A673 (cell line): ENCODE results near the gene SFN. TPM values are rescaled to one million over a fixed set of nuclear protein-coding genes. Genes with fewer than 3 reads are reported as not detected.

ENCODE experiments used
- BruUV-seq: library from RNA; stranded (reverse); fragments of 400-500 nt; replicated peaks from 2 replicates; lab custom pipeline; 2021; lab: Mats Ljungman, UMichigan
- CTCF ChIA-PET: fragments of 300-600 bp; sonication (Branson Sonifier 250); formaldehyde crosslinking; loops from one replicate; lab custom pipeline; 2022; ENCODE audit warnings: antibody characterized with exemption; lab: Charles Lee
- POLR2A ChIA-PET: fragments of 300-600 bp; sonication (Branson Sonifier 250); formaldehyde crosslinking; loops from one replicate; lab custom pipeline; 2022; ENCODE audit warnings: antibody characterized with exemption; ENCODE audit not compliant: low non-redundant PET; lab: Charles Lee
- DNase-seq: peaks from one replicate; pipeline ENCODE4 v3.0.0-alpha.2; 2015; ENCODE audit warnings: low spot score
- H3K27ac ChIP-seq: fragments of 200-600 bp; sonication (generic); 2 replicates; pipeline ENCODE4 v1.5.1; 2016; ENCODE audit warnings: mixed run types, low read depth, mild to moderate bottlenecking, mixed read lengths, antibody characterized with exemption, low read length; ENCODE audit not compliant: poor library complexity, severe bottlenecking
- H3K27me3 ChIP-seq: fragments of 200-600 bp; sonication (generic); replicated peaks from 2 replicates; pipeline ENCODE4 v1.6.1; 2017; ENCODE audit warnings: mixed run types, low read depth, mild to moderate bottlenecking, mixed read lengths, antibody characterized with exemption, low read length; ENCODE audit not compliant: insufficient read depth, poor library complexity
- H3K36me3 ChIP-seq: fragments of 200-600 bp; sonication (generic); 2 replicates; pipeline ENCODE4 v1.6.1; 2016; ENCODE audit warnings: mixed run types, mild to moderate bottlenecking, mixed read lengths, antibody characterized with exemption, low read length; ENCODE audit not compliant: insufficient read depth, poor library complexity, severe bottlenecking
- H3K4me1 ChIP-seq: fragments of 200-600 bp; sonication (generic); 2 replicates; pipeline ENCODE4 v1.6.1; 2017; ENCODE audit warnings: mixed run types, mild to moderate bottlenecking, mixed read lengths, antibody characterized with exemption, low read length; ENCODE audit not compliant: insufficient read depth, poor library complexity, severe bottlenecking
- H3K4me3 ChIP-seq: fragments of 200-600 bp; sonication (generic); 2 replicates; pipeline ENCODE4 v1.5.1; 2016; ENCODE audit warnings: low read depth, mixed run types, mild to moderate bottlenecking, mixed read lengths, low read length; ENCODE audit not compliant: poor library complexity, severe bottlenecking
- H3K9me3 ChIP-seq: fragments of 200-600 bp; sonication (generic); 2 replicates; pipeline ENCODE4 v1.6.1; 2016; ENCODE audit warnings: mixed run types, low read depth, mild to moderate bottlenecking, mixed read lengths, antibody characterized with exemption, low read length; ENCODE audit not compliant: poor library complexity, severe bottlenecking
- CTCF ChIP-seq: fragments of 300-800, 200-600 bp; sonication (generic); conservative IDR thresholded peaks from 2 replicates; pipeline ENCODE4 v1.5.1; 2017; ENCODE audit warnings: low read depth, mild to moderate bottlenecking, antibody characterized with exemption, low read length, moderate library complexity, mixed read lengths
- EZH2 ChIP-seq: fragments of 200-600 bp; sonication (generic); IDR thresholded peaks from 2 replicates; pipeline ENCODE4 v1.6.1; 2017; ENCODE audit warnings: borderline replicate concordance, low read depth, mild to moderate bottlenecking, mixed read lengths, antibody characterized with exemption, low read length; ENCODE audit not compliant: poor library complexity, severe bottlenecking
- intact Hi-C: fragments of 100-400 bp; cut with micrococcal nuclease; formaldehyde crosslinking; loops from one replicate; pipeline ENCODE4 v1.10.0; 2022; ENCODE audit not compliant: unreplicated experiment
- total RNA-seq: library from RNA; stranded (reverse); gene quantifications from 2 replicates; pipeline ENCODE4 v1.2.3, GENCODE V29; 2021

SFN gene
- total RNA-seq, 1 experiment from 2014 or later = not detected

GRCh38 chr1:26826261-26827105 is 36.5 kb upstream of the SFN start, which contains the start of gene ZDHHC18:
Gene ZDHHC18, plus strand, starts transcription at chr1:26826688. Its CDS starts 117 bp downstream, at chr1:26826805.
- no TSS peak for BruUV-seq
- H3K4me1 ChIP-seq = peaks cover 5% of the 10 kb centered on the region
- H3K36me3 ChIP-seq = no peaks in the 10 kb centered on the region
- no peaks in the 10 kb centered on the region for H3K27me3 ChIP-seq
- CTCF ChIA-PET = interaction anchor here (0.6 kb wide), 3 partner anchors 39 to 210 kb away, joined by 3 to 4 read pairs (median 4); no protein-coding TSS in a partner anchor
- POLR2A ChIA-PET = no interaction called here
- peak within 1 kb of the TSS; percentile 63 for H3K27ac ChIP-seq
- peak within 1 kb of the TSS; percentile 75 for H3K4me3 ChIP-seq
- intact Hi-C loops = no loop called here
- TF ChIP-seq CTCF = peak; percentile 49
- TF ChIP-seq EZH2 = no peak
- peak; percentile 72 for DNase-seq
- no peaks in the 10 kb centered on the region for H3K9me3 ChIP-seq

- ChIA-PET CTCF (no interaction called here), POLR2A (no interaction called here)
- Histone ChIP-seq H3K9me3 (no peaks in the 10 kb centered on the region), H3K36me3 (peaks cover 3% of the 10 kb centered on the region), H3K4me3 (peak overlapping the region; percentile 75), H3K4me1 (peaks cover 5% of the 10 kb centered on the region), H3K27ac (peak overlapping the region; percentile 63), H3K27me3 (no peaks in the 10 kb centered on the region)
- BruUV-seq = no TSS peak
- TF ChIP-seq EZH2 (no peak), CTCF (no peak)
- intact Hi-C loops = no loop called here
- no peak for DNase-seq
Measured at GRCh38 chr1:26827106-26827604, 35.8 kb upstream of the SFN start.

DNA sequence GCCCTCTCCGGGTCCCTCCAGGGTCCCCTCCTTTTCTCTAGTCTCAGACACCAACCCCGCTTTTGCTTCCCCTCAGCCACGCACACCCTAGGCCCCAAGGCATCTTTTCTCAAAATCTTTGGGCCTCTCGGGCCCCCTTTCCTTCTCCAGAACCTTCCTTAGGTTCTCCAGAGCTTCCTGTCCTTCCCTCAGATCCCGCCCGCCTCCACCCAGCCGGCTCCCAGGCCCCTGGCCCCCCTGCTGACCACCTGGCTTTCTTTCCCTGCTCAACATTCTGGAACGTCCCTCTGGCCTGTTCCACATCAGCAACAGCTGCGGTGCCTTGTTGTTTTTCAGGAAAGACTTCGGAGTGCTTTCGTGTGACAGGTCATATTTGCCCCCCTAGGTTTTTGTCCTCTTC is 35.3 kb upstream of the SFN start:
- intact Hi-C loops = no loop called here
- Histone ChIP-seq H3K27me3 (no peaks in the 10 kb centered on the region), H3K9me3 (no peaks in the 10 kb centered on the region), H3K36me3 (peaks cover 8% of the 10 kb centered on the region), H3K27ac (peak overlapping the region; percentile 63), H3K4me1 (peaks cover 5% of the 10 kb centered on the region), H3K4me3 (peak overlapping the region; percentile 75)
- CTCF ChIA-PET = no interaction called here
- POLR2A ChIA-PET = no interaction called here
- no peak for DNase-seq
- BruUV-seq = no TSS peak
- no peak for TF ChIP-seq EZH2
- TF ChIP-seq CTCF = no peak
